H1 (cell line): ENCODE results near the gene UNC80. TPM values are rescaled to one million over a fixed set of nuclear protein-coding genes. Genes with fewer than 3 reads are reported as not detected.

Experiments used
- CTCF ChIA-PET: fragments of 300-600 bp; sonication (Branson Sonifier 250); formaldehyde crosslinking; loops from one replicate; lab custom pipeline; 2021; ENCODE audit not compliant: partially characterized antibody; lab: Charles Lee
- POLR2A ChIA-PET: fragments of 300-600 bp; sonication (Branson Sonifier 250); formaldehyde crosslinking; loops from one replicate; lab custom pipeline; 2021; ENCODE audit warnings: inconsistent platforms; ENCODE audit not compliant: partially characterized antibody; lab: Charles Lee
- DNase-seq, 2 experiments: peaks; one replicate each; pipeline versions ENCODE4 v3.0.0 to v3.0.0-alpha.2; 2010 to 2022; ENCODE audit warnings: low spot score in 2 of 2, low read depth in 1 of 2, mixed read lengths in 1 of 2
- FAIRE-seq: peaks from 2 replicates; lab custom pipeline; 2011; peaks lifted over from hg19 to GRCh38; lab: Jason Lieb, UNC
- H2AFZ ChIP-seq: 2 replicates; pipeline ENCODE4 v1.8.1; 2012; ENCODE audit warnings: low read length, inconsistent platforms
- H2AK5ac ChIP-seq: 2 replicates; pipeline ENCODE4 v1.6.1; 2013; ENCODE audit warnings: low read depth, low read length
- H2BK120ac ChIP-seq: replicated peaks from 2 replicates; pipeline ENCODE3; 2013; ENCODE audit warnings: low read depth, low read length, inconsistent platforms
- H2BK12ac ChIP-seq: 2 replicates; pipeline ENCODE4 v1.6.1; 2013; ENCODE audit warnings: low read depth, low read length
- H2BK15ac ChIP-seq: 2 replicates; pipeline ENCODE4 v1.6.1; 2013; ENCODE audit warnings: low read length
- H2BK20ac ChIP-seq: 2 replicates; pipeline ENCODE4 v1.6.1; 2013; ENCODE audit warnings: low read length
- H2BK5ac ChIP-seq: 2 replicates; pipeline ENCODE4 v1.6.1; 2013; ENCODE audit warnings: low read depth, low read length
- H3K14ac ChIP-seq: 2 replicates; pipeline ENCODE4 v1.6.1; 2013; ENCODE audit warnings: inconsistent platforms; ENCODE audit not compliant: insufficient read length
- H3K18ac ChIP-seq: 2 replicates; pipeline ENCODE4 v1.6.1; 2013; ENCODE audit warnings: low read length; ENCODE audit errors: extremely low read depth
- H3K23ac ChIP-seq: 2 replicates; pipeline ENCODE4 v1.6.1; 2013; ENCODE audit warnings: inconsistent platforms; ENCODE audit not compliant: insufficient read length
- H3K23me2 ChIP-seq: 2 replicates; pipeline ENCODE4 v1.6.1; 2013; ENCODE audit warnings: low read depth, low read length
- H3K27ac ChIP-seq: 2 replicates; pipeline ENCODE4 v1.6.1; 2011; ENCODE audit warnings: low read depth, low read length, inconsistent platforms
- H3K27me3 ChIP-seq, 4 experiments: replicated peaks in 1 of 4; 1 replicate in 1 of 4; 2 replicates in 3 of 4; pipeline versions ENCODE4 v1.6.1 to v1.8.1; 2011 to 2013; ENCODE audit warnings: low read length in 3 of 4, mild to moderate bottlenecking in 3 of 4, inconsistent platforms in 2 of 4, mixed read lengths in 2 of 4, moderate library complexity in 1 of 4; ENCODE audit not compliant: control insufficient read depth in 3 of 4, insufficient read depth in 3 of 4; ENCODE audit errors: extremely low read depth in 1 of 4
- H3K36me3 ChIP-seq, 4 experiments: 2 replicates each; pipeline versions ENCODE4 v1.6.1 to v1.8.1; 2011 to 2013; ENCODE audit warnings: mild to moderate bottlenecking in 4 of 4, low read length in 3 of 4, moderate library complexity in 2 of 4, control low read depth in 1 of 4, inconsistent platforms in 1 of 4; ENCODE audit not compliant: insufficient read depth in 4 of 4, control insufficient read depth in 2 of 4
- H3K4ac ChIP-seq: replicated peaks from 2 replicates; pipeline ENCODE3; 2013; ENCODE audit warnings: low read length, low read depth, mixed read lengths, inconsistent platforms; ENCODE audit not compliant: insufficient read length
- H3K4me1 ChIP-seq, 4 experiments: replicated peaks in 1 of 4; 1 replicate in 1 of 4; 2 replicates in 3 of 4; pipeline versions ENCODE4 v1.6.1 to v1.8.1; 2011 to 2013; ENCODE audit warnings: low read length in 3 of 4, inconsistent platforms in 2 of 4, mixed read lengths in 1 of 4; ENCODE audit not compliant: insufficient read depth in 4 of 4, control insufficient read depth in 3 of 4
- H3K4me2 ChIP-seq, 2 experiments: 2 replicates each; pipeline versions ENCODE4 v1.6.1 to v1.8.1; 2011 to 2013; ENCODE audit warnings: low read depth in 2 of 2, low read length in 2 of 2, control low read depth in 1 of 2, inconsistent platforms in 1 of 2, mild to moderate bottlenecking in 1 of 2; ENCODE audit not compliant: insufficient read depth in 1 of 2
- H3K4me3 ChIP-seq, 4 experiments: fragments of 200-600, 300-600 bp in 1 of 4; sonication (generic), shearing (Covaris generic), sonication (Bioruptor Twin) in 1 of 4; 2 replicates each; pipeline versions ENCODE4 v1.5.1 to v1.8.1; 2011 to 2016; ENCODE audit warnings: low read length in 4 of 4, low read depth in 3 of 4, control low read depth in 2 of 4, inconsistent platforms in 2 of 4, mild to moderate bottlenecking in 2 of 4, mixed read lengths in 1 of 4, moderate library complexity in 1 of 4; ENCODE audit not compliant: insufficient read depth in 2 of 4; ENCODE audit errors: extremely low read depth in 1 of 4
- H3K56ac ChIP-seq: replicated peaks from 2 replicates; pipeline ENCODE3; 2013; ENCODE audit warnings: low read depth, mild to moderate bottlenecking, mixed read lengths, low read length, inconsistent platforms; ENCODE audit not compliant: insufficient read length
- H3K79me1 ChIP-seq: 2 replicates; pipeline ENCODE4 v1.6.1; 2013; ENCODE audit warnings: low read depth, low read length, control low read depth
- H3K79me2 ChIP-seq, 2 experiments: 2 replicates each; pipeline versions ENCODE4 v1.6.1 to v1.8.1; 2012 to 2013; ENCODE audit warnings: low read length in 2 of 2, mild to moderate bottlenecking in 2 of 2, inconsistent platforms in 1 of 2; ENCODE audit not compliant: insufficient read depth in 2 of 2, control insufficient read depth in 1 of 2
- H3K9ac ChIP-seq, 4 experiments: replicated peaks in 1 of 4; 1 replicate in 1 of 4; 2 replicates in 3 of 4; pipeline versions ENCODE4 v1.6.1 to v1.8.1; 2011 to 2013; ENCODE audit warnings: low read depth in 3 of 4, low read length in 3 of 4, control low read depth in 2 of 4, mild to moderate bottlenecking in 2 of 4, moderate library complexity in 2 of 4, inconsistent platforms in 1 of 4; ENCODE audit errors: extremely low read depth in 1 of 4
- H3K9me3 ChIP-seq, 2 experiments: 2 replicates each; pipeline versions ENCODE4 v1.6.1 to v1.8.1; 2012 to 2013; ENCODE audit warnings: mild to moderate bottlenecking in 2 of 2, moderate library complexity in 2 of 2, control low read depth in 1 of 2, inconsistent platforms in 1 of 2, low read depth in 1 of 2, low read length in 1 of 2, mixed read lengths in 1 of 2; ENCODE audit not compliant: insufficient read depth in 2 of 2
- H4K20me1 ChIP-seq, 2 experiments: replicated peaks in 1 of 2; 2 replicates each; pipeline versions ENCODE3 to v1.8.1; 2011 to 2013; ENCODE audit warnings: inconsistent platforms in 2 of 2, low read length in 2 of 2, mild to moderate bottlenecking in 1 of 2; ENCODE audit not compliant: insufficient read depth in 2 of 2, control insufficient read depth in 1 of 2
- H4K5ac ChIP-seq: 2 replicates; pipeline ENCODE4 v1.6.1; 2013; ENCODE audit warnings: low read length, low read depth, mixed read lengths, inconsistent platforms; ENCODE audit not compliant: insufficient read length
- H4K8ac ChIP-seq: 2 replicates; pipeline ENCODE4 v1.8.0; 2013; ENCODE audit warnings: mild to moderate bottlenecking, moderate library complexity, low read length, inconsistent platforms; ENCODE audit not compliant: insufficient read depth; ENCODE audit errors: extremely low read depth
- H4K91ac ChIP-seq: replicated peaks from 2 replicates; pipeline ENCODE3; 2013; ENCODE audit warnings: low read length, mixed read lengths, inconsistent platforms; ENCODE audit not compliant: insufficient read length
- CBX8 ChIP-seq: fragments of 300-800, 300-1000 bp; sonication (generic); IDR thresholded peaks from 2 replicates; pipeline ENCODE4 v1.7.1; 2016; ENCODE audit warnings: low read depth, low read length, borderline replicate concordance
- JUND ChIP-seq: IDR thresholded peaks from 2 replicates; pipeline ENCODE4 v1.6.1; 2011; ENCODE audit warnings: mild to moderate bottlenecking, improper control_type of control experiment, low read length
- WGBS, 2 experiments: shearing (Covaris generic) in 1 of 2; methylation state at CpG; one replicate each; pipeline versions ENCODE4 v1.1.6 to v1.1.7; 2013 to 2015; ENCODE audit warnings: low lambda C conversion rate in 2 of 2, mixed read lengths in 2 of 2, inconsistent platforms in 1 of 2, low coverage in 1 of 2, missing lambda C conversion rate in 1 of 2; ENCODE audit not compliant: insufficient replicate concordance in 2 of 2, insufficient coverage in 1 of 2, insufficient read length in 1 of 2; ENCODE audit errors: extremely low coverage in 1 of 2, missing lambda C conversion rate in 1 of 2; 5-methylcytosine and 5-hydroxymethylcytosine counted together
- polyA plus RNA-seq, 7 experiments: library from polyadenylated mRNA; depleted of rRNA in 3 of 7; stranded (reverse) in 5 of 7; unstranded in 2 of 7; fragments of >200 nt in 5 of 7; fragments of 200-250 nt in 2 of 7; gene quantifications; 1 replicate in 5 of 7; 2 replicates in 1 of 7; 4 replicates in 1 of 7; pipeline versions ENCODE4 v1.2.1 to v1.2.3, GENCODE V29; 2011 to 2013; ENCODE audit warnings: missing spikeins in 2 of 7, mixed read lengths in 2 of 7
- total RNA-seq: library from RNA; stranded (reverse); fragmentation: NEBNext Ultra II Directional; extraction: Animal tissue kit (Norgen Biotek cat#: 25700); gene quantifications from 2 replicates; pipeline ENCODE4 v1.2.1, GENCODE V29; 2021

The UNC80 gene
- total and polyA plus RNA-seq, 2 of the 8 experiments (the other 6 are each of a cell fraction or from before 2014, with no cell fraction given), result 0.53 to 0.56 TPM

DNA sequence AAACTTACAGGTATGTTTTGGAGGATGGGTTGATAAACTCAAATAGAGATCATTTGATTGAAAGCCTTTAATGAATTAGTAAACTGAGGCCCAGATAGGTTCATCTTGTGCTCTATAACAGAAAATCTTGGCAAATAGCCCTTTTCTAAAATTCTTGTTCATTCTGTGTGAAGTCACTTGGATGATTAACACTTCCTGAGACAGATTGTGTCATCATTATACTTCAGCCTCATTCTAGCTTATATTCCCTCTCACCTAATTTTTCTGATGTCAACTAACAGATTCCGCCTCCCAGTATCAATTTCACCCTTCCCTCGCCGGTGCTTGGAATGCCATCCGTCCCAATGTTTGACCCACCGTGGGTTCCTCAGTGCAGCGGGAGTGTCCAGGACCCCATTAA is 146.6 kb downstream of the UNC80 start:
- no peak overlapping the region for H3K23ac ChIP-seq
- no peaks in the 10 kb centered on the region for H3K27me3 ChIP-seq
- H3K4ac ChIP-seq, result no peak overlapping the region
- no peaks in the 10 kb centered on the region for H4K20me1 ChIP-seq
- H4K5ac ChIP-seq, result no peak overlapping the region
- H2AFZ ChIP-seq, result no peak overlapping the region
- H2BK12ac ChIP-seq, result no peak overlapping the region
- no peak overlapping the region for H3K56ac ChIP-seq
- H4K91ac ChIP-seq, result no peak overlapping the region
- no peaks in the 10 kb centered on the region for H3K79me1 ChIP-seq
- H2BK120ac ChIP-seq, result no peak overlapping the region
- H3K23me2 ChIP-seq, result no peaks in the 10 kb centered on the region
- ChIA-PET CTCF (interaction anchor here (1.3 to 1.4 kb wide), 2 partner anchors 11 to 42 kb away, joined by 4 to 5 read pairs; no protein-coding TSS in a partner anchor), POLR2A (no interaction called here)
- H2BK15ac ChIP-seq, result no peak overlapping the region
- no peaks in the 10 kb centered on the region for H3K79me2 ChIP-seq
- H3K4me3 ChIP-seq, result no peak overlapping the region
- H2BK5ac ChIP-seq, result no peak overlapping the region
- H3K9me3 ChIP-seq, result no peaks in the 10 kb centered on the region
- no peak overlapping the region for H2AK5ac ChIP-seq
- no peak overlapping the region for H3K18ac ChIP-seq
- H3K4me1 ChIP-seq, result peaks cover 0 to 2% (median 0%) of the 10 kb centered on the region in 4 experiments; a peak in 1 of 7 replicates
- FAIRE-seq (no peak), DNase-seq (no peak)
- no peak overlapping the region for H3K4me2 ChIP-seq
- no peak overlapping the region for H3K9ac ChIP-seq
- H3K27ac ChIP-seq, result no peak overlapping the region
- no peak overlapping the region for H4K8ac ChIP-seq
- no peak overlapping the region for H3K14ac ChIP-seq
- no peaks in the 10 kb centered on the region for H3K36me3 ChIP-seq
- WGBS, 2 experiments, result 85% methylated on average over 6 of the region's 6 CpGs; no CpG with 5 or more reads in 1 of the 2 experiments
- no peak overlapping the region for H2BK20ac ChIP-seq
- no peak for TF ChIP-seq JUND
- no peak for TF ChIP-seq CBX8
